HG02870 (cell line): Measurements from ENCODE around the gene WDR81.
"Not testable (repeated sequence)": the region's sequence is repeated elsewhere in the genome, so short reads cannot be mapped to it uniquely, and the experiment has no call there.

Source experiments
- ATAC-seq: cut with Tn5 transposase; IDR thresholded peaks from one replicate; pipeline ENCODE4 v1.9.1; 2021; ENCODE audit warnings: mild to moderate bottlenecking, moderate library complexity; ENCODE audit not compliant: unreplicated experiment

The WDR81 gene

DNA sequence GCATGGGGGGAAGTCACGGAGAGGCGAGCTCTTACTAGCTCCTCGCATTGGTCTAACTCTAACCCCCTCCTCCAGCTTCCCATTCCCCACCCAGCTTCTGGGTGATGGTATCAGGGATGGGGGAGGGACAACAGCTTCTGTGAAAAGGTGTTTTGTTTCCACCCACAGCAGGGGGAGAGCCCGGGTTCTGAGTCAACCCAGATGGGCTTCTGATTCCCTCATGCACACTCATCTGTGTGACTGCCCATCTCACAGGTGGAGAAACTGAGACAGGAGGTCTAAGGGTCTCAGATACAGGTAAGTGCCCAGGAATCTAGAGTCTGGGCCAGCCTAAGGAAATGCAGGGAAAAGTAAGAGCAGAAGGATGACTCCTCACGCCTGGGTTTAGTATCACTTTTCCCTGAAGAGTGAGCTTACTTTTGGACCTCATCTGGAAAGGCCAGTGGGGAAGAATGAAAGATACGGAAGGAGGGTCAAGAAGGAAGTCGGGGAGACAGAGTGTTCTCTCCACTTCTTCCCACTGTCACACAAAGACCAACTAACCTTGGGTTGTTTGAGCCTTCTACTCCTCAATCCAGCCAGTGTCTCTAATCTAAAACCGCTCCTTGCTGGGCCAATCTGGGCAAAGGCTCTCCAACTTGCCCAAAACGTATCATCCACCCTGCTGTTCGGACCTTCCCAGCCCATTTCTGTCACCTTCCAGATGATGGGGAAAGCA, 11.2 kb upstream of the WDR81 start:
- ATAC-seq = no peak

DNA sequence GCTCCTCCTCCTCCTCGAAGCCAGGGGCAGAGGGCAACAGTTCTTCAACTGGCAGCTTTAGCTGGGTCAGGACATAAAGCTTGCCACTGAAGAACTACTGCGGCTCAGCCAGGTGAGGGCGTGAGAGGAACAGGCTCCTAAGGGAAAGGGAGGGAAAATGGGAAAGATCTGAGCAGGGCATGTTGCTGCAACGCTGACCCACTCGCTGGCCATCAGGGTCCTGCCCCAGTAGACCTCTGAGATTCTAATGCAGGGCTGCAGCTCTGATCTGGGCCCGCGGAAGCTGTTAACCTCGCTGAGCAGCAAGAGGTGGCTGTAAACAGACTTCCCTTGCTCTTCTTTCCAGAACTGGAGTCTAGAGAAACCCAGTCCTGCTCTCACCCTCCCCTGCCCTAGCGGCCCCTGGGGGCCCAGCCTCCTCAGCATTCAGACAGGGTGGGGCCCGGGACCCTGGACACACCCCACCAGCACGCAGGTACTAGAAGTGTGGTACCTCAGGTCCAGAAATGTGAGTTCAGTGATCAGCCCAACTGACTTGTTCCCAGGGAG, 10.6 kb upstream of the WDR81 start:
- no peak for ATAC-seq

DNA sequence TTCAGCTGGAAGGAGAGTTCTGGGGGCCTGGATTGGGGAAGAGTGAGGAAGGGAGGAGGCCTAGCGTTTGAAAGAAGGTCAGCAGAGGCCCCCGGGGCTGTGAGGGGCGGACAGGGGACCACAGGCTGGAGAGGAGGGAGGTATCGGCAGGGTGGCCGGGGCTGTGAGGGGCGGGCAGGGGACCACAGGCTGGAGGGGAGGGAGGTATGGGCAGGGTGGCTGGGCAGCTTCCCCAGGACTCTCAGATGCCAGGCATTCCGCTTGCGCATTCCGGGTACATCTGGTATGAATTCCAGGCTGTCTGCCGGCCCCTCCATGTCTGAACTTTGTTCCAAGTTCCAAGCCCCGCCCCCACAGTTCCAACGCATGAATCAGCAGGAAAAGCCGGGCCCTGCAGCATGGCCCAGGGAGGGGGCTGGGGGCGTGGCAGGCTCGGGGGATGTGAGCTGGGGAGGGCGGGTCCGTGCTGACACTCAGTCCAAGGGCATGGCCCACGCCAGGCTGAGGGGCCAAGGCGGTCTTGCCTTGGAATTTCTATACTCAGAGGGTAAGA, 10.0 kb upstream of the WDR81 start:
- no peak for ATAC-seq

DNA sequence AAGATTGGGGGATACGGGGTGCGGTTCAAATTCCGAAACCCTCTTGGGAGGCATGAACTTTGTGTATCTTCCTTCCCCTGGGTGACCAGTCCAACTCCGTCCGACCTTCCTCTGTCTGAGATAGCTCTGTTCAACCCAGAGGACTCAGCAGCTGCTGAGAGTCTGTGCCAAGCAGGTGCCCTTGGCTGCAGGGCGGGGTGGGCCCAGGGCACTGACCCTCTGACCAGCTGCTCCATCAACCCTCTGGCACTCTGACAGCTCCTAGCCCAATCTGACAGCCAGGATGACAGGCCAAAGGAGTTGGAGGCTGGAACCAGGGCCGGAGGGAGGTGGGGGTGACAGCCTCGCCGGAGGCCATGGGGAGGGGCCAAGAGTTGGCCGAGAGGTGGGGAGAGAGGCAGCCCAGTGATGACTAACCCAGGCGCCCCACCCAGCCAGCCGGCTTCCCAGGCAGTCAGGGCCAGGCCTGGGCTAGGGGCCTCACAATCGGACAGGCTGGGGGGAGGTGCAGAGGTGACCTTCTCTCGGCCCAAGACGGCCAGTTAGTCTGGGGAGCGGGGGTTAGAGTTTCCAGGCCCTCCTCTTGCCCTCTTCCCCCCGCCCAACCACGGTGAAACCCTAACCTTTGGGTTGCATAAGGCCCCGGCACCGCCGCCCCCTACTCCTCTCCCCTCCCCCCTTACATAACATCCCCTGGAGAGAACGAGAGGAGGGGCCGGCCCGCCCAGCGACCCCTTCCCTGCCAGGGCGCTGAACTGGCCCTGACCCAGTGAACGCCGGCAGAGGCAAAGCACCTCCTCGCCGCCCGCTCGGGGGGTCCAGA, 9.3 kb upstream of the WDR81 start:
- ATAC-seq = no peak

DNA sequence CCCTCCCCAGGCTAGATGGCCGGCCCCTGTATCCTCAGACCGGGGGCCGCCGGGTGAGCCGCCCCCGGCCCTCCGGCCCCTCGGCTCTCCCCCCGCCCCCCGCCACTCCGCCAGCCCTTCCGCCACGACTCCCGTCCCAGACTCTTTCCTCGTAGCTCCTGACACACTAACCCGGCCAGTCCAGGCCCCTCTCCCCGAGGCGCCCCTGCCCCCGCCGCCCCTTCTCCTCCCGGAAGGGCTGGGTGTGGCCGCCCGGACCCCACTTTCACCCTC, 8.8 kb upstream of the WDR81 start:
- ATAC-seq = no peak

DNA sequence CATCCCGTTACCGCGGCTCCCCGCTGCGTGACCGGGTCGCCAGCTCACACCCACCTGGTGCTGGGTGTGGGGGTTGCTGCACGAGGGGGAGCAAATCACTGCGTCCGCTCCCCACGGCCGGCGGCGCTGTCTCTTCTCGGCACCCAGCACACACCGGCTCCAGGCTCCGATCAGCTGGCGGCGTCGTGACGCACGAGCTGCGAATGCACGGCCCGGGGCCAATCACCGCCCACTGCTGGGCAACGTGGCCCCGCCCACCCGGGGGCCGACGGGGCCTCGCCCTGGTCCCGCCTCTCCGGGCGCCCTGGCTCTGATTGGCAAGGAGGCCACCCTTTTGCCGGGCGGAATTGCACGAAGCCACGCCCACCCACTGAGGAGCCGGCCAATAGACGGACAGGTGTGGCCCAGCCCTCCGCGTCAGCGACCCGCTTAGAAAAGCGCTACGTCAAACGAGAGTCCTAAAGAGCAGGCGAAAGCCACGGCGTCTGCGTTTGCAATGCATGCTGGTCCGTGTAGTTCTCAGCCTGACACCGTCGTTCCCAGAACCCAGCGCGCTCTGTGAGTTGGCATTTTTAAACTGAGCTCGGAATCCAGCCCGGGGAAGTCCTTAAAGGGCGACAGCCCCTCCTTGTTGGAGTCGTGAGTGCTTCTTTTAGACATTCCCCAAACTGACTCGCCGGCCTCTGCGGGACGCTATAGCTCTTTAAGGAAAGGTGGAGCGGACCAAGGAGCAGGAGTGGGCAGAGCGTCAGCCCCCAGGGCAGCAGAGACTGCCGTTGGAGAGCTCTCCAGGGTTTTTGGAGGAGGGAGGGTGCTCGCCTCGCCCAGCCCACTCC, 8.2 kb upstream of the WDR81 start:
- ATAC-seq = peak; percentile 78

DNA sequence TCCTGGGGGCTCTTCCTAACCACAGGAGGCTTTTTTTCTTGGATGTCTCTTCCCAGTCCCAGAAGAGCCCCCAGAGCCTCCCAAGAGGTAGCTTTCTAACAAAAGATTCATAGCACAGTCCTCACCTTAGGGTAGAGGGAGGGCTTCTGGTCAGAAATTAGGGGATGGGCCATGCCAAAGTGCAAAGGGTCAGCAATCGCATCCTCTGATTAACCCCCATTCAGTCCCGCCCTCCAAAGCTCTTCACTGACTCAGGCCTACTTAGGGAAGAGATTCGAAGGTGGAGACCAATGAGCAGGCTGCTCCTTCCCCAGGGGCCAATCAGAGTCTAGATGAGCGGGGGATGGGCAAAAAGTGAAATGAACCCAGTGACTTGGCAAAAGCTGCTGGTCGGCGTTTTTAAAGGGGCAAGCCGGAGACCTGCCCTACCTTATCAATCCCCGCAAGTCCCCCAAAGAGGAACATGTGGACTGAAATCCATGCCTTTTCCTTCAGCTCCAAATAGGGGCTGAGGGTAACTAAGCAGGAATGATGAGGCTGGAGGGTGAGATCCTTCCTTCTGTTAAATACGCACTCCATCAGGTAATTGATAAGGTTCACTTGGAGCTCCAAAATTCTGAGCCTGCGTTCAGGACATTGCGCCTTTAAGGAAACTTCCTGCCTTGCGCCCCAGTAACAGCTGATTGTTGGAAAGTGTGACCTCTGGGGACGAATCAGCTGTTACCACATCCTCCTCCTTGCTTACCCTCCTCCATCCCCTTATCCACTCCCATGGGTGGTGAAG, 7.4 kb upstream of the WDR81 start:
- peak; percentile 38 for ATAC-seq

DNA sequence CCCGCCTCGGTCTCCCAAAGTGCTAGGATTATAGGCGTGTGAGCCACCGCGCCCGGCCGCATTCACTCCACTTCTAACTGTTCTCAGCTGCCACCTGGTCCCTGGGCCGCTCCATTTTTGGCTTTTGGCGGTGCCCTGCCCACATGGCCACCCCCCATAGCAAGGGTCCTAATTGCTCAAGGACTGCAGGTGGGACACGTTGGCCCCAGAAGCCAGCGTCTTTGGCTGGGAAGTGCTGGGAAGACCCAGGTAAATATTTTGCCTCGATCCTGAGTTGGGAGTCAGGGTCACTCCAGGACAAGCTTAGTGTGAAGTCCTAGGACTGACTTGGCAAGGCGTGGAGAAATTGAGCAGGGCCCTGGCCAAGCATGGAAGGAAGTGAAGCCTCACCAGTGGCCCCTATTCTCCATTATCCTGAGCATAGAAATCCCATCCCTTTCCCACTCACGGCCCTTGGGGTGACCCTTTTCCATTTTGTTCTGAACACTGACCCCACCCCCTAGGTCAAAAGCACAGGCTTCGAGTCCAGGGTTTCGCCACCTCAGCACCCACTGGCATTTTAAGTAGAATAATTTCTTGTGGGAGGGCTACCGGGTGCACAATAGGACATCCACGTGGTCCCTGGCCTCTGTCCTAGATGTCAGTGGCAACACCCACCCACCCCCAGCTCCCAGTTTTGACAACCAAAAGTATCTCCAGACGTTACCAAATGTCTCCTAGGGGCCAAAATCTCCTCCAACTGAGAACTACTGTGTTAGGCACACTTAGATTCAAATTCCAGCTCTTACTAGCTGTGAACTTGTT, 5.9 kb upstream of the WDR81 start:
- no peak for ATAC-seq

DNA sequence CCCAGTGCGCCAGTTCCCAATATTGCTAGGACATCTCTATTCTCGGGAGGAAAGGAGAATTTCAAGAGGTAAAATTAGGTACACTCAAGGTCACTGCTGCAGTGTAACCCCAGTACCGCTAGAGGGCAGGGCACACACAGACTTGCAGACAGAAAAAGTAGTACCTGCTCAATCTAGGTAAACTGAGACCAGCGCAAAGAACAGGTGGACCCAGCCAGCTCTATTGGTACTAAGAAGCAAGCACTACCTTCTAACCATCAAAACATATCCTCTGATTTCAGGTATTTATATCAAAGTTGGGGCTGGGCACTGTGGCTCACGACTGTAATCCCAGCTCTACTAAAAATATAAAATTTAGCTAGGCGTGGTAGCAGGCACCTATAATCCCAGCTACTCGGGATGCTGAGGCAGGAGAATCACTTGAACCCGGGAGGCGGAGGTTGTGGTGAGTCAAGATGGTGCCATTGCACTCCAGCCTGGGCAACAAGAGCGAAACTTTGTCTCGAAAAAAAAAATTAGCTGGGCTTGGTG, 3.6 kb upstream of the WDR81 start:
- ATAC-seq = no peak

DNA sequence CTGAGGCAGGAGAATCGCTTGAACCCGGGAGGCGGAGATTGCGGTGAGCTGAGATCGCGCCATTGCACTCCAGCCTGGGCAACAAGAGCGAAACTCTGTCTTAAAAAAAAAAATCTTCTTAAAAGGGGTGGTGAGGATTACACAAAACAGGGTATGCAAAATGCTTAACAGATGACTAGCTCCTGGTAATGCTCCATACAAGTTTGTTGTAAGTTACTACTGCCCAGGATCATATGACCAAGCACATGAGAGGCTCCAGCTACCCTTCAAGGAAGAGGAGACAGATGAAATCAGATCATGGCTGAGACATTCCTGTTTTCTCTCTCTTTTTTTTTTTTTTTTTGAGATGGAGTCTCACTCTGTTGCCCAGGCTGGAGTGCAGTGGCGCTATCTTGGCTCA, 2.5 kb upstream of the WDR81 start:
- ATAC-seq = not testable (repeated sequence)

DNA sequence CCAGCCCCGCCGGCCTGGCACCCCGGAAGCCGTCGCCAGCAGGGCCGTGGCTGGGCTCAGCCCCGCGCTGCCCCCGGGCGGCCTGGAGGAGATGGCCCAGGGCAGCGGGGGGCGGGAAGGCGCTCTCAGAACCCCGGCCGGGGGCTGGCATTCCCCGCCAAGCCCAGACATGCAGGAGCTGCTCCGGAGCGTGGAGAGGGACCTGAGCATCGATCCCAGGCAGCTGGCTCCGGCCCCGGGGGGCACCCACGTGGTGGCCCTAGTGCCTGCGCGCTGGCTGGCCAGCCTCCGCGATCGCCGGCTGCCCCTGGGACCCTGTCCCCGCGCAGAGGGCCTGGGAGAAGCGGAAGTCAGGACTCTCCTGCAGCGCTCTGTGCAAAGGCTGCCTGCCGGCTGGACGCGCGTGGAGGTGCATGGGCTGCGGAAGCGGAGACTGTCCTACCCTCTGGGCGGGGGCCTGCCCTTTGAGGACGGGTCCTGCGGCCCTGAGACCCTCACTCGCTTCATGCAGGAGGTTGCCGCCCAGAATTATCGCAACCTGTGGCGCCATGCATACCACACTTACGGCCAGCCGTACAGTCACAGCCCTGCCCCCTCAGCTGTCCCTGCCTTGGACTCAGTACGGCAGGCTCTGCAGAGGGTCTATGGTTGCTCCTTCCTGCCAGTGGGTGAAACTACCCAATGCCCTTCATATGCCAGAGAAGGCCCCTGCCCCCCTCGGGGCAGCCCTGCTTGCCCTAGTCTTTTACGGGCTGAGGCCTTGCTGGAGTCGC, 551 bp downstream of the WDR81 start:
- peak; percentile 29 for ATAC-seq

DNA sequence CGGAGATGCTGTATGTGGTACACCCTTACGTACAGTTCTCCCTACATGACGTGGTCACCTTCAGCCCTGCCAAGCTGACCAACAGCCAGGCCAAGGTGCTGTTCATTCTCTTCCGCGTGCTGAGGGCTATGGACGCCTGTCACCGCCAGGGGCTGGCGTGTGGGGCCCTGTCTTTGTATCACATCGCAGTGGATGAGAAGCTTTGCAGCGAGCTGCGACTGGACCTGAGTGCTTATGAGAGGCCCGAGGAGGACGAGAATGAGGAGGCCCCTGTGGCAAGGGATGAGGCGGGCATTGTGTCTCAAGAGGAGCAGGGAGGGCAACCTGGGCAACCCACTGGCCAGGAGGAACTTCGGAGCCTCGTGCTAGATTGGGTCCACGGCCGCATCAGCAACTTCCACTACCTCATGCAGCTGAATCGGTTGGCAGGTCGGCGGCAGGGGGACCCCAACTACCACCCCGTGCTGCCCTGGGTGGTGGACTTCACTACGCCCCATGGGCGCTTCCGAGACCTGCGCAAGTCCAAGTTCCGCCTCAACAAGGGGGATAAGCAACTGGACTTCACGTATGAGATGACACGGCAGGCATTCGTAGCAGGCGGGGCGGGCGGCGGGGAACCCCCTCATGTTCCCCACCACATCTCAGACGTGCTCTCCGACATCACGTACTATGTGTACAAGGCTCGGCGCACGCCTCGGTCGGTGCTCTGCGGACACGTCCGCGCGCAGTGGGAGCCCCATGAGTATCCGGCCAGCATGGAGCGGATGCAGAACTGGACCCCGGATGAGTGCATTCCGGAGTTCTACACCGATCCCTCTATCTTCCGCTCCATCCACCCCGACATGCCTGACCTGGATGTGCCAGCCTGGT, 1.4 kb downstream of the WDR81 start:
- ATAC-seq = no peak

DNA sequence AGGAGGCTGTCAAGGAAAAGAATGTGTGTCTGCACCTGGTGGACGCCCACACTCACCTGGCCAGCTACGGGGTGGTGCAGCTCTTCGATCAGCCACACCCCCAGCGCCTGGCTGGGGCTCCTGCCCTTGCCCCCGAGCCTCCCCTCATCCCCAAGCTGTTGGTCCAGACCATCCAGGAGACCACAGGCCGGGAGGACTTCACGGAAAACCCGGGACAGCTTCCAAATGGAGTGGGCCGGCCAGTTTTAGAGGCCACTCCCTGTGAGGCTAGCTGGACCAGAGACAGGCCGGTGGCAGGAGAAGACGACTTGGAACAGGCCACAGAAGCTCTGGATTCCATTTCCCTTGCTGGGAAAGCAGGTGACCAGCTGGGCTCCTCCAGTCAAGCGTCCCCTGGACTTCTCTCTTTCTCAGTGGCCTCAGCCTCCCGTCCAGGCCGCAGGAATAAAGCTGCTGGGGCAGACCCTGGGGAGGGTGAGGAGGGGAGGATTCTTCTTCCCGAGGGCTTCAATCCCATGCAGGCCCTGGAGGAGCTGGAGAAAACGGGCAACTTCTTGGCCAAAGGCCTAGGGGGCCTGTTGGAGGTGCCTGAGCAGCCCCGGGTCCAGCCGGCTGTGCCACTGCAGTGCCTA, 2.2 kb downstream of the WDR81 start:
- no peak for ATAC-seq

DNA sequence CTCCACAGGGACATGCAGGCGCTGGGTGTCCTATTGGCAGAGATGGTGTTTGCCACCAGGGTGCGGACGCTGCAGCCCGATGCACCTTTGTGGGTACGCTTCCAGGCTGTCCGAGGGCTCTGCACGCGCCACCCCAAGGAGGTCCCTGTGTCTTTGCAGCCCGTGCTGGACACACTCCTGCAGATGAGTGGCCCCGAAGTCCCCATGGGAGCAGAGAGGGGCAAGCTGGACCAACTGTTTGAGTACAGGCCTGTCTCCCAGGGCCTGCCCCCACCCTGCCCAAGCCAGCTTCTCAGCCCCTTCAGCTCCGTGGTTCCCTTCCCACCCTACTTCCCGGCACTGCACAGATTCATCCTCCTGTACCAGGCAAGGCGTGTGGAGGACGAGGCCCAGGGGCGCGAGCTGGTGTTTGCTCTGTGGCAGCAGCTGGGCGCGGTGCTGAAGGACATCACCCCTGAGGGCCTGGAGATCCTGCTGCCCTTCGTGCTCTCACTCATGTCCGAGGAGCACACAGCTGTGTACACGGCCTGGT, 2.8 kb downstream of the WDR81 start:
- ATAC-seq = no peak

DNA sequence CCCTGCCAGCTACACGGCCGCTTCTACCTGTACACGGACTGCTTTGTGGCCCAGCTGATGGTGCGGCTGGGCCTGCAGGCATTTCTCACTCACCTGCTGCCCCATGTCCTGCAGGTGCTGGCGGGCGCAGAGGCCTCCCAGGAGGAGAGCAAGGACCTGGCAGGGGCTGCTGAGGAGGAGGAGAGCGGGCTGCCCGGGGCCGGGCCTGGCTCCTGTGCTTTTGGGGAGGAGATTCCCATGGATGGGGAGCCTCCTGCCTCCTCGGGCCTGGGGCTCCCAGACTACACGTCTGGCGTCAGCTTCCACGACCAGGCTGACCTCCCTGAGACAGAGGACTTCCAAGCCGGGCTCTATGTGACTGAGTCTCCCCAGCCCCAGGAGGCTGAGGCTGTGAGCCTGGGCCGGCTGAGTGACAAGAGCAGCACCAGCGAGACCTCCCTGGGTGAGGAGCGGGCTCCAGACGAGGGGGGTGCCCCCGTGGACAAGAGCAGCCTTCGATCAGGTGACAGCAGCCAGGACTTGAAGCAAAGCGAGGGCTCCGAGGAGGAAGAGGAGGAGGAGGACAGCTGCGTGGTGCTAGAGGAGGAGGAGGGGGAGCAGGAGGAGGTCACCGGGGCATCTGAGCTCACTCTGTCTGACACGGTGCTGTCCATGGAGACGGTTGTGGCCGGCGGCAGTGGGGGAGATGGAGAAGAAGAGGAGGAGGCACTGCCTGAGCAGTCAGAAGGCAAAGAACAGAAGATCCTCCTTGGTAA, 3.5 kb downstream of the WDR81 start:
- ATAC-seq = no peak

DNA sequence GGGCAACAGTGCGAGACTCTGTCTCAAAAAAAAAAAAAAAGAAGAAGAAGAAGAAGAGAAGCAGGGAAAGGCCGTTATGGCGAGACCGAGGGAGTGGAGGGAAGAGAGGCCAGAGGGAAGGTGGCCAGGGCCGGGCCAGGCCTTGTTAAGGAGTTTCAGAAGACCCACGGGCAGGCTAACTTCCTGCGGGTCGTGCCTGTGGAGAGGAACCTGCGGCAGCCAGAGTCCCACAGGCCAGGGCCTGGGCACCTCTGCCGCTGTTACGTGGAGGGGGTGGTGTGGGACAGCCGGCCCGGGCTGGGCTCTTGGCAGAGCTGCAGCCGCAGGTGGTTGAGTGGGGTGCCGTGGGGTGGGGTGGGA, 5.4 kb downstream of the WDR81 start:
- no peak for ATAC-seq
